Breast epithelium (tissue), 4 donors: Measurements from ENCODE around the gene AUH. TPM values are rescaled to one million over a fixed set of nuclear protein-coding genes. Genes with fewer than 3 reads are reported as not detected.

Source experiments
- DNase-seq, 2 donors: peaks; one replicate each; pipeline ENCODE4 v3.0.0-alpha.2; 2019; ENCODE audit warnings: low spot score in 2 of 2
- H3K27ac ChIP-seq, 2 donors: fragments of 200-600 bp; sonication (generic) in 1 of 2; one replicate each; pipeline ENCODE4 v1.5.1; 2016 to 2019; ENCODE audit warnings: mild to moderate bottlenecking in 1 of 2
- H3K27me3 ChIP-seq, 2 donors: fragments of 200-600 bp; sonication (generic) in 1 of 2; one replicate each; pipeline versions ENCODE4 v1.5.1 to v1.6.0; 2017 to 2019; ENCODE audit warnings: control low read depth in 1 of 2, mild to moderate bottlenecking in 1 of 2
- H3K36me3 ChIP-seq: fragments of 200-600 bp; one replicate; pipeline ENCODE4 v1.5.1; 2019
- H3K4me1 ChIP-seq, 2 donors: fragments of 200-600 bp; sonication (generic); one replicate each; pipeline ENCODE4 v1.5.1; 2016 to 2019; ENCODE audit warnings: control low read depth in 1 of 2
- H3K4me3 ChIP-seq, 3 donors: fragments of 200-600 bp; sonication (generic); 1 replicate in 2 of 3; 2 replicates in 1 of 3; pipeline ENCODE4 v1.5.1; 2016 to 2019; ENCODE audit warnings: mild to moderate bottlenecking in 3 of 3, moderate library complexity in 2 of 3
- H3K9me3 ChIP-seq, 2 donors: fragments of 200-600 bp; sonication (generic) in 1 of 2; one replicate each; pipeline ENCODE4 v1.5.1; 2016 to 2019; ENCODE audit warnings: control low read depth in 1 of 2
- CTCF ChIP-seq, 3 donors: fragments of 450-650 bp; IDR thresholded peaks; one replicate each; pipeline ENCODE4 v1.5.1; 2016 to 2017; ENCODE audit warnings: antibody characterized with exemption in 3 of 3, mild to moderate bottlenecking in 3 of 3, moderate library complexity in 3 of 3
- POLR2A ChIP-seq: fragments of 450-650 bp; IDR thresholded peaks from one replicate; pipeline ENCODE4 v1.6.1; 2016; ENCODE audit warnings: antibody characterized with exemption, mild to moderate bottlenecking, moderate library complexity
- POLR2AphosphoS5 ChIP-seq, 3 donors: sonication (generic); formaldehyde crosslinking; IDR thresholded peaks; one replicate each; pipeline ENCODE4 v1.6.1; 2017; ENCODE audit warnings: antibody characterized with exemption in 3 of 3
- intact Hi-C: fragments of 100-400 bp; cut with DNase I; formaldehyde crosslinking; loops from one replicate; pipeline ENCODE4 v1.15.1; 2023; ENCODE audit warnings: low total_unique reads
- total RNA-seq, 3 donors: library from RNA; depleted of rRNA; stranded (reverse); fragments of >200 nt; gene quantifications; one replicate each; pipeline ENCODE4 v1.1.0, GENCODE V29; 2016

AUH gene
- total RNA-seq, 3 donors from 2014 or later: 34.2 to 64.4 (median 50.8) TPM

GRCh38 chr9:91364702-91365101 is 3.0 kb upstream of the AUH start:
- DNase-seq: no peak
- Histone ChIP-seq H3K27me3 (no peaks in the 10 kb centered on the region), H3K36me3 (no peaks in the 10 kb centered on the region), H3K4me3 (no peak overlapping the region), H3K4me1 (no peaks in the 10 kb centered on the region), H3K9me3 (no peaks in the 10 kb centered on the region), H3K27ac (no peak overlapping the region)
- TF ChIP-seq CTCF (IDR thresholded peaks at IDR 0.05): no peak
- no peak for TF ChIP-seq POLR2AphosphoS5 (IDR thresholded peaks at IDR 0.05)
- no peak for TF ChIP-seq POLR2A
- intact Hi-C loops: no loop called here

- TF ChIP-seq POLR2AphosphoS5 (IDR thresholded peaks at IDR 0.05) (no peak), CTCF (IDR thresholded peaks at IDR 0.05) (no peak), POLR2A (no peak)
- DNase-seq: no peak
- H3K4me1 ChIP-seq: no peaks in the 10 kb centered on the region
- H3K27me3 ChIP-seq: no peaks in the 10 kb centered on the region
- H3K9me3 ChIP-seq: no peaks in the 10 kb centered on the region
- H3K27ac ChIP-seq: no peak overlapping the region
- no peak overlapping the region for H3K4me3 ChIP-seq
- intact Hi-C loops: no loop called here
- H3K36me3 ChIP-seq: no peaks in the 10 kb centered on the region
Measured at GRCh38 chr9:91364005-91364404, 2.3 kb upstream of the AUH start.

GRCh38 chr9:91362051-91362611 is 413 bp upstream of the AUH start:
- Histone ChIP-seq H3K9me3 (no peaks in the 10 kb centered on the region), H3K27me3 (no peaks in the 10 kb centered on the region), H3K36me3 (no peaks in the 10 kb centered on the region), H3K27ac (peak overlapping the region; percentile 94 to 95), H3K4me1 (no peaks in the 10 kb centered on the region), H3K4me3 (peak overlapping the region; percentile 87 to 97 (median 95))
- TF ChIP-seq POLR2AphosphoS5 (IDR thresholded peaks at IDR 0.05) (no peak), POLR2A (no peak), CTCF (IDR thresholded peaks at IDR 0.05) (no peak)
- no peak for DNase-seq
- intact Hi-C loops: no loop called here

GRCh38 chr9:91360551-91361290 is 997 bp downstream of the AUH start:
- TF ChIP-seq POLR2A (no peak), POLR2AphosphoS5 (IDR thresholded peaks at IDR 0.05) (no peak), CTCF (IDR thresholded peaks at IDR 0.05) (no peak)
- Histone ChIP-seq H3K27me3 (no peaks in the 10 kb centered on the region), H3K36me3 (no peaks in the 10 kb centered on the region), H3K27ac (peak overlapping the region; percentile 94 to 95), H3K4me1 (no peaks in the 10 kb centered on the region), H3K9me3 (no peaks in the 10 kb centered on the region), H3K4me3 (peak overlapping the region; percentile 87 to 97 (median 95))
- no peak for DNase-seq
- intact Hi-C loops: no loop called here

- no peaks in the 10 kb centered on the region for H3K27me3 ChIP-seq
- TF ChIP-seq CTCF (IDR thresholded peaks at IDR 0.05) (no peak), POLR2A (no peak), POLR2AphosphoS5 (IDR thresholded peaks at IDR 0.05) (no peak)
- H3K4me3 ChIP-seq: peak overlapping the region; percentile 87 to 97 (median 95)
- H3K4me1 ChIP-seq: no peaks in the 10 kb centered on the region
- DNase-seq: no peak
- no peaks in the 10 kb centered on the region for H3K36me3 ChIP-seq
- no peak overlapping the region for H3K27ac ChIP-seq
- intact Hi-C loops: no loop called here
- H3K9me3 ChIP-seq: no peaks in the 10 kb centered on the region
Measured at GRCh38 chr9:91359734-91360470, 1.8 kb downstream of the AUH start.
